HEK293 (cell line): ENCODE data around the gene GOSR2.
A peak's percentile ranks its signal among the peaks of the same experiment; 100 is the strongest.

Experiments used
- KLF9 ChIP-seq: fragments of 450-650 bp; formaldehyde crosslinking; IDR thresholded peaks from 2 replicates; pipeline ENCODE4 v1.5.1; 2016; ENCODE audit warnings: missing biosample characterization, missing genetic modification characterization, low read depth
- OSR2 ChIP-seq: fragments of 450-650 bp; formaldehyde crosslinking; IDR thresholded peaks from 2 replicates; pipeline ENCODE4 v1.5.1; 2016; ENCODE audit warnings: missing biosample characterization, missing genetic modification characterization
- OVOL3 ChIP-seq: fragments of 450-650 bp; formaldehyde crosslinking; IDR thresholded peaks from 2 replicates; pipeline ENCODE4 v1.5.1; 2016; ENCODE audit warnings: missing biosample characterization, missing genetic modification characterization
- RBAK ChIP-seq: fragments of 450-650 bp; formaldehyde crosslinking; IDR thresholded peaks from 2 replicates; pipeline ENCODE4 v1.5.1; 2016; ENCODE audit warnings: missing biosample characterization, missing genetic modification characterization
- WT1 ChIP-seq: fragments of 450-650 bp; formaldehyde crosslinking; IDR thresholded peaks from 2 replicates; pipeline ENCODE4 v1.5.1; 2016; ENCODE audit warnings: missing biosample characterization, missing genetic modification characterization
- YY1 ChIP-seq: fragments of 450-650 bp; formaldehyde crosslinking; IDR thresholded peaks from 2 replicates; pipeline ENCODE4 v1.5.1; 2018; ENCODE audit warnings: missing biosample characterization, missing genetic modification characterization
- ZBTB17 ChIP-seq: fragments of 450-650 bp; formaldehyde crosslinking; IDR thresholded peaks from 2 replicates; pipeline ENCODE4 v1.5.1; 2016; ENCODE audit warnings: missing biosample characterization, missing genetic modification characterization
- ZEB2 ChIP-seq: fragments of 450-650 bp; formaldehyde crosslinking; IDR thresholded peaks from 2 replicates; pipeline ENCODE4 v1.5.1; 2016; ENCODE audit warnings: missing biosample characterization, missing genetic modification characterization
- ZFHX2 ChIP-seq: fragments of 450-650 bp; formaldehyde crosslinking; conservative IDR thresholded peaks from 2 replicates; pipeline ENCODE4 v1.5.1; 2016; ENCODE audit warnings: missing biosample characterization, missing genetic modification characterization
- ZNF16 ChIP-seq: fragments of 450-650 bp; formaldehyde crosslinking; IDR thresholded peaks from 2 replicates; pipeline ENCODE4 v1.5.1; 2016; ENCODE audit warnings: low read depth, missing biosample characterization, missing genetic modification characterization
- ZNF175 ChIP-seq: fragments of 450-650 bp; formaldehyde crosslinking; IDR thresholded peaks from 2 replicates; pipeline ENCODE4 v1.5.1; 2016; ENCODE audit warnings: missing biosample characterization, missing genetic modification characterization
- ZNF2 ChIP-seq: fragments of 450-650 bp; formaldehyde crosslinking; IDR thresholded peaks from 2 replicates; pipeline ENCODE4 v1.5.1; 2016; ENCODE audit warnings: missing biosample characterization, missing genetic modification characterization
- ZNF221 ChIP-seq: fragments of 450-650 bp; formaldehyde crosslinking; IDR thresholded peaks from 2 replicates; pipeline ENCODE4 v1.5.1; 2017; ENCODE audit warnings: missing biosample characterization, missing genetic modification characterization, borderline replicate concordance
- ZNF302 ChIP-seq: fragments of 450-650 bp; formaldehyde crosslinking; IDR thresholded peaks from 2 replicates; pipeline ENCODE4 v1.5.1; 2016; ENCODE audit warnings: missing biosample characterization, missing genetic modification characterization, low read depth
- ZNF324 ChIP-seq: fragments of 450-650 bp; formaldehyde crosslinking; IDR thresholded peaks from 2 replicates; pipeline ENCODE4 v1.5.1; 2016; ENCODE audit warnings: missing biosample characterization, missing genetic modification characterization
- ZNF341 ChIP-seq: fragments of 450-650 bp; formaldehyde crosslinking; IDR thresholded peaks from 2 replicates; pipeline ENCODE4; 2016; ENCODE audit warnings: low read depth, missing biosample characterization, missing genetic modification characterization
- ZNF366 ChIP-seq: fragments of 450-650 bp; formaldehyde crosslinking; conservative IDR thresholded peaks from 2 replicates; pipeline ENCODE4 v1.5.1; 2016; ENCODE audit warnings: missing biosample characterization, missing genetic modification characterization
- ZNF394 ChIP-seq: fragments of 450-650 bp; formaldehyde crosslinking; IDR thresholded peaks from 2 replicates; pipeline ENCODE4 v1.5.1; 2016; ENCODE audit warnings: missing biosample characterization, missing genetic modification characterization, mild to moderate bottlenecking, moderate library complexity, borderline replicate concordance
- ZNF549 ChIP-seq: fragments of 450-650 bp; IDR thresholded peaks from 2 replicates; pipeline ENCODE4 v1.5.1; 2018; ENCODE audit warnings: missing biosample characterization, missing genetic modification characterization, mild to moderate bottlenecking, inconsistent platforms, moderate library complexity
- ZNF561 ChIP-seq: fragments of 450-650 bp; IDR thresholded peaks from 2 replicates; pipeline ENCODE4 v1.5.1; 2018; ENCODE audit warnings: missing biosample characterization, missing genetic modification characterization, borderline replicate concordance
- ZNF629 ChIP-seq: fragments of 450-650 bp; formaldehyde crosslinking; IDR thresholded peaks from 2 replicates; pipeline ENCODE4 v1.5.1; 2017; ENCODE audit warnings: missing biosample characterization, missing genetic modification characterization
- ZNF692 ChIP-seq: fragments of 450-650 bp; formaldehyde crosslinking; IDR thresholded peaks from 2 replicates; pipeline ENCODE4 v1.5.1; 2016; ENCODE audit warnings: missing biosample characterization, missing genetic modification characterization
- ZNF747 ChIP-seq: fragments of 450-650 bp; formaldehyde crosslinking; IDR thresholded peaks from 2 replicates; pipeline ENCODE4 v1.5.1; 2016; ENCODE audit warnings: missing biosample characterization, missing genetic modification characterization
- ZNF76 ChIP-seq: fragments of 450-650 bp; formaldehyde crosslinking; IDR thresholded peaks from 2 replicates; pipeline ENCODE4; 2016; ENCODE audit warnings: low read depth, missing biosample characterization, missing genetic modification characterization, borderline replicate concordance
- ZNF792 ChIP-seq: fragments of 450-650 bp; formaldehyde crosslinking; IDR thresholded peaks from 2 replicates; pipeline ENCODE4 v1.5.1; 2016; ENCODE audit warnings: missing biosample characterization, missing genetic modification characterization
- ZXDB ChIP-seq: fragments of 450-650 bp; formaldehyde crosslinking; IDR thresholded peaks from 2 replicates; pipeline ENCODE4 v1.5.1; 2016; ENCODE audit warnings: missing biosample characterization, missing genetic modification characterization
- TF ChIP-seq, protein P1 (sequence below): fragments of 450-650 bp; IDR thresholded peaks from 2 replicates; pipeline ENCODE4 v1.5.1; 2018; ENCODE audit warnings: missing biosample characterization, mild to moderate bottlenecking, missing genetic modification characterization
- TF ChIP-seq, protein P2 (sequence below): fragments of 450-650 bp; formaldehyde crosslinking; IDR thresholded peaks from 2 replicates; pipeline ENCODE4 v1.5.1; 2016; ENCODE audit warnings: missing biosample characterization, missing genetic modification characterization
- TF ChIP-seq, protein P3 (sequence below): fragments of 450-650 bp; formaldehyde crosslinking; IDR thresholded peaks from 2 replicates; pipeline ENCODE4 v1.5.1; 2017; ENCODE audit warnings: missing biosample characterization, missing genetic modification characterization
- TF ChIP-seq, protein P4 (sequence below): fragments of 450-650 bp; formaldehyde crosslinking; IDR thresholded peaks from 2 replicates; pipeline ENCODE4 v1.5.1; 2016; ENCODE audit warnings: missing biosample characterization, missing genetic modification characterization

The GOSR2 gene

GRCh38 chr17:46922804-46923635, at the start of gene GOSR2 (continued):
- TF ChIP-seq, protein P1, sequence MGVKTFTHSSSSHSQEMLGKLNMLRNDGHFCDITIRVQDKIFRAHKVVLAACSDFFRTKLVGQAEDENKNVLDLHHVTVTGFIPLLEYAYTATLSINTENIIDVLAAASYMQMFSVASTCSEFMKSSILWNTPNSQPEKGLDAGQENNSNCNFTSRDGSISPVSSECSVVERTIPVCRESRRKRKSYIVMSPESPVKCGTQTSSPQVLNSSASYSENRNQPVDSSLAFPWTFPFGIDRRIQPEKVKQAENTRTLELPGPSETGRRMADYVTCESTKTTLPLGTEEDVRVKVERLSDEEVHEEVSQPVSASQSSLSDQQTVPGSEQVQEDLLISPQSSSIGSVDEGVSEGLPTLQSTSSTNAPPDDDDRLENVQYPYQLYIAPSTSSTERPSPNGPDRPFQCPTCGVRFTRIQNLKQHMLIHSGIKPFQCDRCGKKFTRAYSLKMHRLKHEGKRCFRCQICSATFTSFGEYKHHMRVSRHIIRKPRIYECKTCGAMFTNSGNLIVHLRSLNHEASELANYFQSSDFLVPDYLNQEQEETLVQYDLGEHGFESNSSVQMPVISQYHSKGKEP (tag by site-specific recombination), result peak; percentile 17; the same call in 1 of the 2 replicates
- no peak for TF ChIP-seq ZNF16 (tag by site-specific recombination)
- no peak for TF ChIP-seq RBAK (tag by site-specific recombination)
- no peak for TF ChIP-seq ZNF175 (tag by site-specific recombination)
- TF ChIP-seq OVOL3 (tag by site-specific recombination), result no peak; the same call in 1 of the 2 replicates
- peak; percentile 43; the same call in 1 of the 2 replicates for TF ChIP-seq KLF9 (tag by site-specific recombination)
- TF ChIP-seq ZNF629 (tag by site-specific recombination), result peak; percentile 83
- peak; percentile 22; the same call in 1 of the 2 replicates for TF ChIP-seq ZNF221 (tag by site-specific recombination)
- TF ChIP-seq ZNF549, result no peak
- 0 out of 2 replicates have a peak, but pooled peaks have one; percentile 59 for TF ChIP-seq ZNF2 (tag by site-specific recombination)
- no peak for TF ChIP-seq ZNF747 (tag by site-specific recombination)
- TF ChIP-seq YY1, result 0 out of 2 replicates have a peak, but pooled peaks have one; percentile 63
- TF ChIP-seq WT1 (tag by site-specific recombination), result peak; percentile 42; the same call in 1 of the 2 replicates
- TF ChIP-seq ZXDB (tag by site-specific recombination), result peak; percentile 91
- TF ChIP-seq ZNF302 (tag by site-specific recombination), result no peak
- TF ChIP-seq ZNF792 (tag by site-specific recombination), result no peak
- peak; percentile 94; the same call in 1 of the 2 replicates for TF ChIP-seq ZNF324 (tag by site-specific recombination)
- TF ChIP-seq, protein P2, sequence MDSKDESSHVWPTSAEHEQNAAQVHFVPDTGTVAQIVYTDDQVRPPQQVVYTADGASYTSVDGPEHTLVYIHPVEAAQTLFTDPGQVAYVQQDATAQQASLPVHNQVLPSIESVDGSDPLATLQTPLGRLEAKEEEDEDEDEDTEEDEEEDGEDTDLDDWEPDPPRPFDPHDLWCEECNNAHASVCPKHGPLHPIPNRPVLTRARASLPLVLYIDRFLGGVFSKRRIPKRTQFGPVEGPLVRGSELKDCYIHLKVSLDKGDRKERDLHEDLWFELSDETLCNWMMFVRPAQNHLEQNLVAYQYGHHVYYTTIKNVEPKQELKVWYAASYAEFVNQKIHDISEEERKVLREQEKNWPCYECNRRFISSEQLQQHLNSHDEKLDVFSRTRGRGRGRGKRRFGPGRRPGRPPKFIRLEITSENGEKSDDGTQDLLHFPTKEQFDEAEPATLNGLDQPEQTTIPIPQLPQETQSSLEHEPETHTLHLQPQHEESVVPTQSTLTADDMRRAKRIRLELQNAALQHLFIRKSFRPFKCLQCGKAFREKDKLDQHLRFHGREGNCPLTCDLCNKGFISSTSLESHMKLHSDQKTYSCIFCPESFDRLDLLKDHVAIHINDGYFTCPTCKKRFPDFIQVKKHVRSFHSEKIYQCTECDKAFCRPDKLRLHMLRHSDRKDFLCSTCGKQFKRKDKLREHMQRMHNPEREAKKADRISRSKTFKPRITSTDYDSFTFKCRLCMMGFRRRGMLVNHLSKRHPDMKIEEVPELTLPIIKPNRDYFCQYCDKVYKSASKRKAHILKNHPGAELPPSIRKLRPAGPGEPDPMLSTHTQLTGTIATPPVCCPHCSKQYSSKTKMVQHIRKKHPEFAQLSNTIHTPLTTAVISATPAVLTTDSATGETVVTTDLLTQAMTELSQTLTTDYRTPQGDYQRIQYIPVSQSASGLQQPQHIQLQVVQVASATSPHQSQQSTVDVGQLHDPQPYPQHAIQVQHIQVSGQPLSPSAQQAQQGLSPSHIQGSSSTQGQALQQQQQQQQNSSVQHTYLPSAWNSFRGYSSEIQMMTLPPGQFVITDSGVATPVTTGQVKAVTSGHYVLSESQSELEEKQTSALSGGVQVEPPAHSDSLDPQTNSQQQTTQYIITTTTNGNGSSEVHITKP (tag by site-specific recombination), result peak; percentile 43; the same call in 1 of the 2 replicates
- no peak; the same call in 1 of the 2 replicates for TF ChIP-seq ZNF561 (tag by site-specific recombination)
- TF ChIP-seq, protein P3, sequence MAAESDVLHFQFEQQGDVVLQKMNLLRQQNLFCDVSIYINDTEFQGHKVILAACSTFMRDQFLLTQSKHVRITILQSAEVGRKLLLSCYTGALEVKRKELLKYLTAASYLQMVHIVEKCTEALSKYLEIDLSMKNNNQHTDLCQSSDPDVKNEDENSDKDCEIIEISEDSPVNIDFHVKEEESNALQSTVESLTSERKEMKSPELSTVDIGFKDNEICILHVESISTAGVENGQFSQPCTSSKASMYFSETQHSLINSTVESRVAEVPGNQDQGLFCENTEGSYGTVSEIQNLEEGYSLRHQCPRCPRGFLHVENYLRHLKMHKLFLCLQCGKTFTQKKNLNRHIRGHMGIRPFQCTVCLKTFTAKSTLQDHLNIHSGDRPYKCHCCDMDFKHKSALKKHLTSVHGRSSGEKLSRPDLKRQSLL (tag by site-specific recombination), result peak; percentile 63; the same call in 1 of the 2 replicates
- peak; percentile 83 for TF ChIP-seq ZNF692 (tag by site-specific recombination)
- peak; percentile 72 for TF ChIP-seq ZNF76 (tag by site-specific recombination)
- 0 out of 2 replicates have a peak, but pooled peaks have one; percentile 13 for TF ChIP-seq ZFHX2 (tag by site-specific recombination)
- peak; percentile 91; the same call in 1 of the 2 replicates for TF ChIP-seq ZEB2 (tag by site-specific recombination)
- TF ChIP-seq ZNF366, result peak; percentile 92
- peak; percentile 47 for TF ChIP-seq ZNF341
- TF ChIP-seq, protein P4, sequence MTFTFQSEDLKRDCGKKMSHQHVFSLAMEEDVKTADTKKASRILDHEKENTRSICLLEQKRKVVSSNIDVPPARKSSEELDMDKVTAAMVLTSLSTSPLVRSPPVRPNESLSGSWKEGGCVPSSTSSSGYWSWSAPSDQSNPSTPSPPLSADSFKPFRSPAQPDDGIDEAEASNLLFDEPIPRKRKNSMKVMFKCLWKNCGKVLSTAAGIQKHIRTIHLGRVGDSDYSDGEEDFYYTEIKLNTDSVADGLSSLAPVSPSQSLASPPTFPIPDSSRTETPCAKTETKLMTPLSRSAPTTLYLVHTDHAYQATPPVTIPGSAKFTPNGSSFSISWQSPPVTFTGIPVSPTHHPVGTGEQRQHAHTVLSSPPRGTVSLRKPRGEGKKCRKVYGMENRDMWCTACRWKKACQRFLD (tag by site-specific recombination), result 0 out of 2 replicates have a peak, but pooled peaks have one; percentile 13
- TF ChIP-seq ZNF394, result peak; percentile 52; the same call in 1 of the 2 replicates
- peak; percentile 98 for TF ChIP-seq ZBTB17
- TF ChIP-seq OSR2 (tag by site-specific recombination), result 0 out of 2 replicates have a peak, but pooled peaks have one; percentile 11
